K562 (cell line): ENCODE measurements around the gene EFCAB13. TPM values are rescaled to one million over a fixed set of nuclear protein-coding genes. Genes with fewer than 3 reads are reported as not detected.
A peak's percentile ranks its signal among the peaks of the same experiment; 100 is the strongest.

Experiments
- ATAC-seq: fragments of 200-7000 bp; cut with Tn5 transposase; 3 replicates; pipeline ENCODE4 v1.9.1; 2020; ENCODE audit warnings: moderate library complexity
- BruUV-seq: library from RNA; stranded (reverse); fragments of 400-500 nt; replicated peaks from 2 replicates; lab custom pipeline; 2021; lab: Mats Ljungman, UMichigan
- CTCF ChIA-PET: fragments of 300-600 bp; formaldehyde crosslinking; extraction: SDS; loops from one replicate; lab custom pipeline; 2021; ENCODE audit warnings: low intra/inter-chr PET ratio; lab: Yijun Ruan, JAX
- POLR2A ChIA-PET: fragments of 300-600, 350-650 bp; sonication (Branson Sonifier 250); formaldehyde crosslinking; extraction: SDS; loops from one replicate; lab custom pipeline; 2021; ENCODE audit warnings: antibody characterized with exemption, inconsistent platforms; lab: Yijun Ruan, JAX
- DNase-seq, 4 experiments: peaks; one replicate each; pipeline versions ENCODE4 v3.0.0 to v3.0.0-alpha.2; 2011 to 2018; ENCODE audit warnings: low spot score in 3 of 4, mixed read lengths in 3 of 4; ENCODE audit errors: extremely low read depth in 1 of 4
- FAIRE-seq: peaks from 2 replicates; lab custom pipeline; 2011; peaks lifted over from hg19 to GRCh38; lab: Jason Lieb, UNC
- H2AFZ ChIP-seq: 2 replicates; pipeline ENCODE4 v1.6.0; 2011; ENCODE audit warnings: low read depth, low read length, control low read depth, inconsistent platforms
- H3K27ac ChIP-seq: fragments of 200-600 bp; 3 replicates; pipeline ENCODE4 v1.8.0; 2011; ENCODE audit warnings: low read depth, mild to moderate bottlenecking, control low read depth, inconsistent platforms, low read length, moderate library complexity, mixed read lengths; ENCODE audit errors: extremely low read depth
- H3K27me3 ChIP-seq, 2 experiments: fragments of 300-600 bp in 1 of 2; 2 replicates in 1 of 2; 3 replicates in 1 of 2; pipeline versions ENCODE4 v1.6.0 to v1.8.0; 2011; ENCODE audit warnings: inconsistent platforms in 2 of 2, low read length in 2 of 2, mild to moderate bottlenecking in 1 of 2, mixed read lengths in 1 of 2, moderate library complexity in 1 of 2; ENCODE audit not compliant: control insufficient read depth in 2 of 2, insufficient read depth in 2 of 2
- H3K36me3 ChIP-seq: fragments of 300-600 bp; 3 replicates; pipeline ENCODE4 v1.8.0; 2011; ENCODE audit warnings: mild to moderate bottlenecking, low read length, inconsistent platforms; ENCODE audit not compliant: control insufficient read depth, insufficient read depth
- H3K4me1 ChIP-seq, 2 experiments: fragments of 200-600 bp in 1 of 2; replicated peaks in 1 of 2; 2 replicates in 1 of 2; 3 replicates in 1 of 2; pipeline versions ENCODE4 v1.5.1 to v1.8.0; 2011; ENCODE audit warnings: inconsistent platforms in 2 of 2, low read length in 2 of 2, mild to moderate bottlenecking in 1 of 2, mixed read lengths in 1 of 2, moderate library complexity in 1 of 2; ENCODE audit not compliant: control insufficient read depth in 2 of 2, insufficient read depth in 2 of 2
- H3K4me2 ChIP-seq: 2 replicates; pipeline ENCODE4 v1.6.1; 2011; ENCODE audit warnings: low read length, control low read depth, inconsistent platforms, mixed read lengths; ENCODE audit not compliant: insufficient read depth
- H3K4me3 ChIP-seq: fragments of 200-600 bp; sonication (generic), shearing (Covaris generic); 2 replicates; pipeline ENCODE4 v1.5.1; 2016; ENCODE audit warnings: control low read depth, inconsistent platforms
- H3K79me2 ChIP-seq: fragments of 200-600 bp; 3 replicates; pipeline ENCODE4 v1.8.0; 2011; ENCODE audit warnings: low read length, inconsistent platforms; ENCODE audit not compliant: control insufficient read depth, insufficient read depth
- H3K9ac ChIP-seq, 2 experiments: 2 replicates each; pipeline versions ENCODE4 v1.6.0 to v1.6.1; 2011; ENCODE audit warnings: low read depth in 2 of 2, low read length in 2 of 2, control low read depth in 1 of 2, inconsistent platforms in 1 of 2, mild to moderate bottlenecking in 1 of 2, mixed read lengths in 1 of 2; ENCODE audit not compliant: insufficient read depth in 1 of 2
- H3K9me1 ChIP-seq: one replicate; pipeline ENCODE4 v1.6.0; 2011; ENCODE audit warnings: inconsistent platforms, mild to moderate bottlenecking, low read length, moderate library complexity; ENCODE audit not compliant: control insufficient read depth, insufficient read depth
- H3K9me3 ChIP-seq: replicated peaks from 2 replicates; pipeline ENCODE4 v1.5.1; 2011; ENCODE audit warnings: low read depth, low read length, inconsistent platforms; ENCODE audit not compliant: control insufficient read depth, insufficient read depth
- H4K20me1 ChIP-seq: replicated peaks from 2 replicates; pipeline ENCODE4 v1.6.1; 2011; ENCODE audit warnings: low read length, inconsistent platforms, mixed read lengths; ENCODE audit not compliant: control insufficient read depth, insufficient read depth
- MCM7 ChIP-seq, 2 experiments: fragments of 450-650 bp; IDR thresholded peaks; 2 replicates each; pipeline ENCODE4 v1.6.1; 2016 to 2018
- MEIS2 ChIP-seq: fragments of 450-650 bp; IDR thresholded peaks from 2 replicates; pipeline ENCODE4 v1.6.1; 2014; ENCODE audit warnings: mild to moderate bottlenecking; ENCODE audit not compliant: partially characterized antibody
- PYGO2 ChIP-seq: fragments of 450-650 bp; IDR thresholded peaks from 2 replicates; pipeline ENCODE4 v1.6.1; 2016; ENCODE audit warnings: mild to moderate bottlenecking, missing genetic modification characterization, moderate library complexity, missing compliant biosample characterization
- RAD21 ChIP-seq, 2 experiments: fragments of 250-450 bp in 1 of 2; fragments of 450-650 bp in 1 of 2; sonication (Bioruptor Pico) in 1 of 2; formaldehyde crosslinking in 1 of 2; IDR thresholded peaks in 1 of 2; conservative IDR thresholded peaks in 1 of 2; 2 replicates each; pipeline versions ENCODE4 v1.4.0 to v1.8.0; 2020 to 2022; ENCODE audit warnings: mild to moderate bottlenecking in 2 of 2, moderate library complexity in 1 of 2
- SIRT6 ChIP-seq: IDR thresholded peaks from one replicate; pipeline ENCODE4 v1.6.1; 2012; ENCODE audit warnings: low read depth, mild to moderate bottlenecking, control low read depth, inconsistent platforms, low read length, moderate library complexity
- SMC3 ChIP-seq: conservative IDR thresholded peaks from 2 replicates; pipeline ENCODE4 v1.6.1; 2011; ENCODE audit warnings: low read depth, low read length, improper control_type of control experiment; ENCODE audit not compliant: insufficient read depth
- ZKSCAN8 ChIP-seq: fragments of 200-800 bp; sonication (Bioruptor generic); IDR thresholded peaks from 2 replicates; pipeline ENCODE4 v1.6.1; 2016; ENCODE audit warnings: missing genetic modification characterization, missing compliant biosample characterization
- WGBS: fragments of 100-300 bp; shearing (Covaris generic); methylation state at CpG from one replicate; pipeline ENCODE4 v1.1.6; 2016; ENCODE audit warnings: low coverage, mixed read lengths; ENCODE audit not compliant: insufficient coverage; ENCODE audit errors: missing lambda C conversion rate; 5-methylcytosine and 5-hydroxymethylcytosine counted together
- in situ Hi-C: fragments of 300-500 bp; cut with MboI; formaldehyde crosslinking; loops from 4 replicates; pipeline ENCODE4 v1.15.0; 2018; ENCODE audit warnings: inconsistent platforms, mixed read lengths
- intact Hi-C: fragments of 100-400 bp; cut with micrococcal nuclease; formaldehyde crosslinking; loops from 2 replicates; pipeline ENCODE4 v1.14.2; 2022
- polyA plus RNA-seq, 8 experiments: library from polyadenylated mRNA; depleted of rRNA in 4 of 8; stranded (reverse) in 5 of 8; unstranded in 3 of 8; fragments of >200 nt; fragmentation: Nextera tagmentation in 2 of 8; fragmentation: Illumina TruSeq in 1 of 8; extraction: Ambion mirVana in 2 of 8; extraction: Trizol in 1 of 8; gene quantifications; 2 replicates each; pipeline versions ENCODE4 v1.2.1 to v1.2.3, GENCODE V29; 2011 to 2014; ENCODE audit warnings: inconsistent platforms in 1 of 8, missing spikeins in 1 of 8
- total RNA-seq, 7 experiments: library from RNA; depleted of rRNA in 6 of 7; stranded (reverse); fragments of >200 nt in 6 of 7; fragmentation: Illumina TruSeq in 2 of 7; extraction: Trizol in 2 of 7; gene quantifications; 2 replicates each; pipeline versions ENCODE4 v1.2.1 to v1.2.3, GENCODE V29; 2011 to 2021; ENCODE audit warnings: low replicate concordance in 1 of 7
- TF ChIP-seq, protein P1 (sequence below): fragments of 250-450 bp; sonication (Bioruptor Pico); IDR thresholded peaks from 2 replicates; pipeline ENCODE4 v1.4.0; 2020; ENCODE audit warnings: mild to moderate bottlenecking
- TF ChIP-seq, protein P2 (sequence below), 2 experiments: IDR thresholded peaks; 2 replicates each; pipeline ENCODE4 v1.6.1; 2011; ENCODE audit warnings: borderline replicate concordance in 1 of 2, control low read depth in 1 of 2, low read depth in 1 of 2, low read length in 1 of 2, mild to moderate bottlenecking in 1 of 2, mixed read lengths in 1 of 2, moderate library complexity in 1 of 2; ENCODE audit not compliant: insufficient read depth in 1 of 2, insufficient read length in 1 of 2, poor library complexity in 1 of 2, severe bottlenecking in 1 of 2; ENCODE audit errors: extremely low read depth in 1 of 2

EFCAB13 gene
- total and polyA plus RNA-seq, 9 of the 15 experiments (the other 6 are each of a cell fraction or from before 2014, with no cell fraction given): 0.32 to 1.3 (median 0.95) TPM

DNA sequence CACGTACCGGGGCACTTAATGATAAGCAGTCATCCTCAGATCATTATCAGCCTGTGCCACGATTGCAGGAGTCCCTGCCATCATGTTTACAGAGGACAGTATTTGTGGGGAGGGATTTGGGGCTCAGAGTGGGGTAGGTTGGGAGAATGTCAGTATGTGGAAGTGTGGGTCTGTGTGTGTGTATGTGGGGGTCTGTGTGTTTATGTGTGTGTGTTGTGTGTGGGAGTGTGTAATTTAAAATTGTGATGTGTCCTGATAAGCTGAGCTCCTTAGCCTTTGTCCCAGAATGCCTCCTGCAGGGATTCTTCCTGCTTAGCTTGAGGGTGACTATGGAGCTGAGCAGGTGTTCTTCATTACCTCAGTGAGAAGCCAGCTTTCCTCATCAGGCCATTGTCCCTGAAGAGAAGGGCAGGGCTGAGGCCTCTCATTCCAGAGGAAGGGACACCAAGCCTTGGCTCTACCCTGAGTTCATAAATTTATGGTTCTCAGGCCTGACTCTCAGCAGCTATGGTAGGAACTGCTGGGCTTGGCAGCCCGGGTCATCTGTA is 13.5 kb upstream of the EFCAB13 start:
- H4K20me1 ChIP-seq: no peaks in the 10 kb centered on the region
- intact Hi-C loops: no loop called here
- no peak overlapping the region for H2AFZ ChIP-seq
- ChIA-PET CTCF (no interaction called here), POLR2A (interaction anchor here (0.8 kb wide), 1 partner anchor 153 kb away, joined by 3 read pairs; no protein-coding TSS in a partner anchor)
- FAIRE-seq (no peak), DNase-seq (no peak), ATAC-seq (no peak)
- H3K9me3 ChIP-seq: no peaks in the 10 kb centered on the region
- no peaks in the 10 kb centered on the region for H3K9me1 ChIP-seq
- no peak overlapping the region for H3K27ac ChIP-seq
- no peak overlapping the region for H3K4me3 ChIP-seq
- peaks cover 2 to 8% of the 10 kb centered on the region in 2 experiments; a peak in 4 of 5 replicates for H3K4me1 ChIP-seq
- H3K9ac ChIP-seq: peak overlapping the region in 1 of 2 experiments; percentile 21; a peak in 1 of 4 replicates
- WGBS: 18% methylated on average over 4 of the region's 4 CpGs
- no peak for TF ChIP-seq MEIS2
- TF ChIP-seq, protein P1, sequence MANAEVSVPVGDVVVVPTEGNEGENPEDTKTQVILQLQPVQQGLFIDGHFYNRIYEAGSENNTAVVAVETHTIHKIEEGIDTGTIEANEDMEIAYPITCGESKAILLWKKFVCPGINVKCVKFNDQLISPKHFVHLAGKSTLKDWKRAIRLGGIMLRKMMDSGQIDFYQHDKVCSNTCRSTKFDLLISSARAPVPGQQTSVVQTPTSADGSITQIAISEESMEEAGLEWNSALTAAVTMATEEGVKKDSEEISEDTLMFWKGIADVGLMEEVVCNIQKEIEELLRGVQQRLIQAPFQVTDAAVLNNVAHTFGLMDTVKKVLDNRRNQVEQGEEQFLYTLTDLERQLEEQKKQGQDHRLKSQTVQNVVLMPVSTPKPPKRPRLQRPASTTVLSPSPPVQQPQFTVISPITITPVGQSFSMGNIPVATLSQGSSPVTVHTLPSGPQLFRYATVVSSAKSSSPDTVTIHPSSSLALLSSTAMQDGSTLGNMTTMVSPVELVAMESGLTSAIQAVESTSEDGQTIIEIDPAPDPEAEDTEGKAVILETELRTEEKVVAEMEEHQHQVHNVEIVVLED: no peak
- no peak for TF ChIP-seq ZKSCAN8 (CRISPR knock-in tag)
- TF ChIP-seq, protein P2, sequence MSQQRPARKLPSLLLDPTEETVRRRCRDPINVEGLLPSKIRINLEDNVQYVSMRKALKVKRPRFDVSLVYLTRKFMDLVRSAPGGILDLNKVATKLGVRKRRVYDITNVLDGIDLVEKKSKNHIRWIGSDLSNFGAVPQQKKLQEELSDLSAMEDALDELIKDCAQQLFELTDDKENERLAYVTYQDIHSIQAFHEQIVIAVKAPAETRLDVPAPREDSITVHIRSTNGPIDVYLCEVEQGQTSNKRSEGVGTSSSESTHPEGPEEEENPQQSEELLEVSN (IDR thresholded peaks at IDR 0.05; ENCODE audit: borderline replicate concordance in 1 of 2, extremely low read depth in 1 of 2, insufficient read depth in 1 of 2, insufficient read length in 1 of 2, low read depth in 1 of 2, low read length in 1 of 2, poor library complexity in 1 of 2, severe bottlenecking in 1 of 2): no peak
- no peak for TF ChIP-seq RAD21 (CRISPR knock-in tag; conservative IDR thresholded peaks at IDR 0.05 in 1 of 2, IDR thresholded peaks at IDR 0.05 in 1 of 2)
- no peak for TF ChIP-seq SMC3
- TF ChIP-seq SIRT6: no peak
- TF ChIP-seq MCM7 (IDR thresholded peaks at IDR 0.05): no peak
- TF ChIP-seq PYGO2 (tag): no peak
- no peaks in the 10 kb centered on the region for H3K36me3 ChIP-seq
- no peaks in the 10 kb centered on the region for H3K27me3 ChIP-seq
- no peak overlapping the region for H3K4me2 ChIP-seq
- no TSS peak for BruUV-seq
- no peaks in the 10 kb centered on the region for H3K79me2 ChIP-seq
- in situ Hi-C loops: loop anchor here (5.0 kb wide), 1 partner anchor 78 kb away; no protein-coding TSS in a partner anchor
